Left ventricle myocardium inferior (tissue), 1 donor: ENCODE measurements around the gene PTMA. TPM values are rescaled to one million over a fixed set of nuclear protein-coding genes. Genes with fewer than 3 reads are reported as not detected.

Experiments
- DNase-seq: peaks from one replicate; pipeline ENCODE4 v3.0.0-alpha.2; 2020
- H3K27ac ChIP-seq: fragments of 200-600 bp; replicated peaks from 2 replicates; pipeline ENCODE4 v1.8.0; 2021
- H3K27me3 ChIP-seq: fragments of 200-600 bp; 2 replicates; pipeline ENCODE4 v1.8.0; 2021; ENCODE audit warnings: low read depth
- H3K36me3 ChIP-seq: fragments of 200-600 bp; 2 replicates; pipeline ENCODE4 v1.8.0; 2021
- H3K4me1 ChIP-seq: fragments of 200-600 bp; 2 replicates; pipeline ENCODE4 v1.8.0; 2021
- H3K4me3 ChIP-seq: fragments of 200-600 bp; 2 replicates; pipeline ENCODE4 v1.8.0; 2021; ENCODE audit warnings: mild to moderate bottlenecking, moderate library complexity
- H3K9me3 ChIP-seq: fragments of 200-600 bp; replicated peaks from 2 replicates; pipeline ENCODE4 v1.8.0; 2021
- intact Hi-C: fragments of 100-400 bp; cut with micrococcal nuclease; formaldehyde crosslinking; loops from one replicate; pipeline ENCODE4 v1.11.0; 2022
- total RNA-seq: library from RNA; stranded (reverse); fragmentation: NEBNext Ultra II Directional; extraction: Animal tissue kit (Norgen Biotek cat#: 25700); gene quantifications from one replicate; pipeline ENCODE4 v1.2.1, GENCODE V29; 2021
- TF ChIP-seq, protein P1 (sequence below): fragments of 200-600 bp; IDR thresholded peaks from 2 replicates; pipeline ENCODE4 v1.8.0; 2021; ENCODE audit warnings: antibody characterized with exemption, mild to moderate bottlenecking, borderline replicate concordance
- donor health status: DM: no; HTN: yes; CAD: no; lungs with severe emphysema.

PTMA gene
- total RNA-seq, 1 donor from 2014 or later, result 209 TPM

DNA sequence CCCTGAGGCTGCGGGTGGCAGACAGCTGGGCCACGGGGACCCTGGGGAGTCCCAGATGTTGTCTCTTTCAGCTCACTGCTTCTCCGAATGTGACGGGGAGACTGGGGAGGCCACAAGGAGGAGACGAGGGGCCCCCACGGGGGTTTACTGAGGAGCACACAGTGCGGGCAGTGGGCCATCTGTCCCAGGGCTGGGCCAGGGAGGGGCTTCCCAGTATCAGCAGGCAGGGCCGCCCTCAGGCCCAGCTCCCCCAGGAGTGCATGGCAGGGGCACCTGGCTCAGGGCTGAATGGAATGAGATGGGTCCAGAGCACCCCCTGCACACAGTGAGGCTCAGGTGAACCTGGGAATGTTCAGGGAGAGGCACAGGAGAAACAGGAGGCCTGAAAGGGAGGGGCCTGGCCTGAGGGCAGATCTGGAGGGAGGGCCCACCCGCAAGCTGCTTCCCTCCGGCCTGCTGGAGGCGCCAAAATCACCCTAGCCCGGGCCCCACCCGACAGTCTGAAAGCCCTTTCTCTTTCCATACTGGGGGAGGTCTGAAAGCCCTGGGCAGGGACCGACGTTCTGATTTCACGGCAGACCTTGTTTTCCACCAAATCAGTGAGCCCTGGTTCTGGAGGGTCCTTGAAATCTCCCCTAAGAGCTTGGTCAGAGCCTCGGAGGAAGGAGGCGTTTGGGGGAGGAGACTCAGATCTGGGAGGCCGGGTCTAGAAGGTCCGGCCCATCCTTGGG lies 35.5 kb upstream of the PTMA start:
- Histone ChIP-seq H3K27me3 (no peaks in the 10 kb centered on the region), H3K27ac (peak overlapping the region; percentile 93), H3K36me3 (no peaks in the 10 kb centered on the region), H3K4me1 (peaks cover 60% of the 10 kb centered on the region), H3K4me3 (peak overlapping the region; percentile 46), H3K9me3 (no peaks in the 10 kb centered on the region)
- TF ChIP-seq, protein P1, sequence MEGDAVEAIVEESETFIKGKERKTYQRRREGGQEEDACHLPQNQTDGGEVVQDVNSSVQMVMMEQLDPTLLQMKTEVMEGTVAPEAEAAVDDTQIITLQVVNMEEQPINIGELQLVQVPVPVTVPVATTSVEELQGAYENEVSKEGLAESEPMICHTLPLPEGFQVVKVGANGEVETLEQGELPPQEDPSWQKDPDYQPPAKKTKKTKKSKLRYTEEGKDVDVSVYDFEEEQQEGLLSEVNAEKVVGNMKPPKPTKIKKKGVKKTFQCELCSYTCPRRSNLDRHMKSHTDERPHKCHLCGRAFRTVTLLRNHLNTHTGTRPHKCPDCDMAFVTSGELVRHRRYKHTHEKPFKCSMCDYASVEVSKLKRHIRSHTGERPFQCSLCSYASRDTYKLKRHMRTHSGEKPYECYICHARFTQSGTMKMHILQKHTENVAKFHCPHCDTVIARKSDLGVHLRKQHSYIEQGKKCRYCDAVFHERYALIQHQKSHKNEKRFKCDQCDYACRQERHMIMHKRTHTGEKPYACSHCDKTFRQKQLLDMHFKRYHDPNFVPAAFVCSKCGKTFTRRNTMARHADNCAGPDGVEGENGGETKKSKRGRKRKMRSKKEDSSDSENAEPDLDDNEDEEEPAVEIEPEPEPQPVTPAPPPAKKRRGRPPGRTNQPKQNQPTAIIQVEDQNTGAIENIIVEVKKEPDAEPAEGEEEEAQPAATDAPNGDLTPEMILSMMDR, result peak; percentile 27
- no peak for DNase-seq
- intact Hi-C loops, result loop anchor here (5.0 kb wide), 1 partner anchor 60 kb away; no protein-coding TSS in a partner anchor

DNA sequence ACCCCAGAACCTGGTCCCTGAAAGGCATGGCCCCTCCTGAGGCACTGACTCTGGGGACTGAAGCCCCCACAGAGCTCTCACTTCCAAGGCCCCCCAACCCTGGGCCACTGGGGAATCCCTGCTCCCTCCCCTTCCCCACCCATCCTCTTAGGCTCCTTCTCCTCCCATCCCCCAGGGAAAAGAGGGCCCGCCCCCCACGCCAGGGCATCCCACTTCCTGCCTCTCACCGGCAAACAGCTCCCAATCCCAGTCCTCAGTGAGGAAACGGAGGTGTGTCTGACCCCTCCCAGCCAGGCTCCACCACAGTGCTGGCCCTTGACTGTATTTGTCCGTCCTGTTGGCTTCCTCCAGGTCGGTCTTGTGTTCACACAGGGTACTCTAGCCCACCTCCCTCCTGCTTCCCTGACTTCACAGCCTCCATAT lies 35.0 kb upstream of the PTMA start:
- TF ChIP-seq, protein P1, result no peak
- intact Hi-C loops, result loop anchor here (5.0 kb wide), 1 partner anchor 61 kb away; no protein-coding TSS in a partner anchor
- Histone ChIP-seq H3K27ac (peak overlapping the region; percentile 93), H3K27me3 (no peaks in the 10 kb centered on the region), H3K4me3 (peak overlapping the region; percentile 46), H3K36me3 (no peaks in the 10 kb centered on the region), H3K4me1 (peaks cover 60% of the 10 kb centered on the region), H3K9me3 (no peaks in the 10 kb centered on the region)
- DNase-seq, result peak; percentile 70

DNA sequence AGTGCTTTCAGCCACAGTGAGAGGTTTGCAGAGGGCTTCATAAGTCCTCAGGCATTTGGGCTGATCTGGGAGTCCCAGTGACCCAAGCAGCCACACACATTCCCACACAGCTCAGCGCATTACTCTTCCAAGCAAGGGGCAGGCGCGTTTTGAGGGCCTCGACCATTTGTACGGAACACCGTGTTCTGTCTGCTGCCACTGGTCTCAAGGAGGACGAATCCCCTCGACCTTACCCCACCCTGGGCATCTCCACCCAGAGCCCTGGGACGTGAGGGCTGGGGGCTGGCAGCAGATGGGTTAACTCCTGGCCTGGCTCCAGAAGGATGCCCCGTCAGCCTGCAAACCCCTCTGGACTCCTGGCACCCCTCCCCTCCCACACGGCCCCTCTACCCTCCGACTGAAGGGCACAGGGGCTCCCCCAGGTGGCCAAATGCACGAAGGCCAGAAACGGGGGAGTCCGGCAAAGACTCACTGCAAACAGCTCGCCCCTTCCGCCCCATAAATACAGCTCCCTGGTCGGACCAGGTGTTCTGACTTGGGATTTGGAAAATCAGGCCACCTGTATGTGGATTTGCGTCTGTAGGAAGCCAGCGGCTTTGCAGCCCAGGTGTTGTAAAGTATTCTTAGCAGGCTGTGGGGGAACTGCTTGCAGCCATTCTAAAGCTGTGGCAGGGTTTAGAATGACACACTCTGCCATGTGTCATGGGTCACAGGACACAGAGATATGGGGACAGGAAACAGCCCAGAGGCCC lies 33.6 kb upstream of the PTMA start:
- Histone ChIP-seq H3K27ac (peak overlapping the region; percentile 93), H3K4me1 (peaks cover 58% of the 10 kb centered on the region), H3K36me3 (no peaks in the 10 kb centered on the region), H3K4me3 (no peak overlapping the region), H3K27me3 (no peaks in the 10 kb centered on the region), H3K9me3 (no peaks in the 10 kb centered on the region)
- TF ChIP-seq, protein P1, result peak; percentile 91
- intact Hi-C loops, result loop anchor here (5.0 kb wide), 1 partner anchor 62 kb away; no protein-coding TSS in a partner anchor
- peak; percentile 71 for DNase-seq

DNA sequence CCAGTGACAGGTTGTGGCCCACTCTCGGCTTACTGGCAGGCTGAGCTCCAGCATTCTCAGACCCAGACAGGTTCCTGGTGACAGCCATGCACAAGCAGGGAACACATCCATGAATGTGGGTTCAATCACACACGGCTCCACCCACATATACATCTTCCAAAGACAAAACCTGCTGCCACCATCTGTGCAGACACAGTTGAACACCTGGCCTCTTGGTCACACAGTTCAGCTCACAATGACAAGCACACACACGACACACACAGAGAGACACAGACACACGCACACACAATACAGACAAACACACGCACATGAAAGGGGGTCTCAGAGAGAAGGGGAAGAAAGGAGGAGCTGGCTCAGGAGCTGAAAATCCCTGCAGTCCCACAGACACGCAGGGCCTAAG lies 32.1 kb upstream of the PTMA start:
- no peaks in the 10 kb centered on the region for H3K9me3 ChIP-seq
- no peak overlapping the region for H3K4me3 ChIP-seq
- no peaks in the 10 kb centered on the region for H3K27me3 ChIP-seq
- no peak overlapping the region for H3K27ac ChIP-seq
- H3K36me3 ChIP-seq, result no peaks in the 10 kb centered on the region
- TF ChIP-seq, protein P1, result no peak
- peaks cover 51% of the 10 kb centered on the region for H3K4me1 ChIP-seq
- intact Hi-C loops, result loop anchor here (2.0 kb wide), 1 partner anchor 35 kb away; no protein-coding TSS in a partner anchor
- DNase-seq, result no peak

DNA sequence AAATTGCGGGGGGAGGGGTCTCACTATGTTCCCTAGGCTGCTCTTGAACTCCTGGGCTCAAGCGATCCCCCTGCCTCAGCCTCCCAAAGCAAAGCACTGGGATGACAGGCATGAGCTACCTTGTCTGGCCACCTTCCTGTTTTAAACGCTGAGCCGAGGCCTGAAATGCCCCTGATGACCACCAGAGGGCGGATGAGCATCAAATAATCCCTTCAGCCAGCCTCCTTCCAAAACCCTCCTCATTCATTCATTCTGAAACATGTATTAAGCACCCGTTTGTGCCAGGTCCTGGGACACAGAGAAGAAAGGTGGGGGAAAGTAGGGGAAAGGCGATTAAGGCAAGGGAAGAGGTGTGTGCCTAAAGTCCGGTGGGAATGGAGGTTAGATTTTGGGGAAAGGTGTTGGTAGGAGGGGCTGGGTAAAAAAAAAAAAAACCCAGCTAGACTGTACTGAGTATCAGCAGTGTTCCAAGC lies 30.7 kb upstream of the PTMA start:
- H3K4me1 ChIP-seq, result peaks cover 50% of the 10 kb centered on the region
- H3K27ac ChIP-seq, result no peak overlapping the region
- no peaks in the 10 kb centered on the region for H3K27me3 ChIP-seq
- no peaks in the 10 kb centered on the region for H3K9me3 ChIP-seq
- H3K36me3 ChIP-seq, result no peaks in the 10 kb centered on the region
- H3K4me3 ChIP-seq, result no peak overlapping the region
- DNase-seq, result peak; percentile 80
- TF ChIP-seq, protein P1, result peak; percentile 94
- intact Hi-C loops, result loop anchor here (2.0 kb wide), 1 partner anchor 33 kb away; no protein-coding TSS in a partner anchor
